Right lung (tissue), 10 donors: ENCODE measurements around the gene PSRC1. TPM values are rescaled to one million over a fixed set of nuclear protein-coding genes. Genes with fewer than 3 reads are reported as not detected.
"Not testable (repeated sequence)": the region's sequence is repeated elsewhere in the genome, so short reads cannot be mapped to it uniquely, and the experiment has no call there.

Experiments
- DNase-seq, 2 donors: peaks; one replicate each; pipeline ENCODE4 v3.0.0-alpha.2; 2013
- long read RNA-seq, 8 donors: transcript quantifications; one replicate each; lab custom pipeline, GENCODE V29; 2026
- polyA plus RNA-seq, 5 donors: library from polyadenylated mRNA; unstranded; fragments of 120-200 nt; gene quantifications; one replicate each; pipeline versions ENCODE4 v1.2.1 to v1.2.3, GENCODE V29; 2013; ENCODE audit warnings: inconsistent platforms in 1 of 5, low replicate concordance in 1 of 5; ENCODE audit not compliant: insufficient read length in 5 of 5, insufficient read depth in 1 of 5

Gene PSRC1
- polyA plus RNA-seq = 10 to 100 TPM; 32.5 to 48.9 (median 39.3) TPM
- long read RNA-seq, donor 1, transcript PSRC1-203 (8 exons, 1,717 nt) = major isoform, 5 of 41 reads
- long read RNA-seq, donor 1, partial matches to known transcripts = 30 of 41 reads
- long read RNA-seq, donor 1, other reads (novel, unspliced or antisense) = 0 of 41 reads
- long read RNA-seq, donor 2, partial matches to known transcripts = 5 of 8 reads
- long read RNA-seq, donor 2, other reads (novel, unspliced or antisense) = 0 of 8 reads
- long read RNA-seq, donor 3, partial matches to known transcripts = 14 of 20 reads
- long read RNA-seq, donor 3, other reads (novel, unspliced or antisense) = 0 of 20 reads
- long read RNA-seq, donor 4, partial matches to known transcripts = 5 of 8 reads
- long read RNA-seq, donor 4, other reads (novel, unspliced or antisense) = 0 of 8 reads
- long read RNA-seq, donor 5, partial matches to known transcripts = 7 of 15 reads
- long read RNA-seq, donor 5, other reads (novel, unspliced or antisense) = 0 of 15 reads
- long read RNA-seq, donor 6, transcript PSRC1-204 (8 exons, 1,742 nt) = major isoform, 5 of 7 reads
- long read RNA-seq, donor 6, partial matches to known transcripts = 0 of 7 reads
- long read RNA-seq, donor 6, other reads (novel, unspliced or antisense) = 0 of 7 reads
- long read RNA-seq, donor 7, transcript PSRC1-204 (8 exons, 1,742 nt) = major isoform, 5 of 7 reads
- long read RNA-seq, donor 7, partial matches to known transcripts = 0 of 7 reads
- long read RNA-seq, donor 7, other reads (novel, unspliced or antisense) = 0 of 7 reads
- long read RNA-seq, donor 8, partial matches to known transcripts = 0 of 8 reads
- long read RNA-seq, donor 8, other reads (novel, unspliced or antisense) = 0 of 8 reads

DNA sequence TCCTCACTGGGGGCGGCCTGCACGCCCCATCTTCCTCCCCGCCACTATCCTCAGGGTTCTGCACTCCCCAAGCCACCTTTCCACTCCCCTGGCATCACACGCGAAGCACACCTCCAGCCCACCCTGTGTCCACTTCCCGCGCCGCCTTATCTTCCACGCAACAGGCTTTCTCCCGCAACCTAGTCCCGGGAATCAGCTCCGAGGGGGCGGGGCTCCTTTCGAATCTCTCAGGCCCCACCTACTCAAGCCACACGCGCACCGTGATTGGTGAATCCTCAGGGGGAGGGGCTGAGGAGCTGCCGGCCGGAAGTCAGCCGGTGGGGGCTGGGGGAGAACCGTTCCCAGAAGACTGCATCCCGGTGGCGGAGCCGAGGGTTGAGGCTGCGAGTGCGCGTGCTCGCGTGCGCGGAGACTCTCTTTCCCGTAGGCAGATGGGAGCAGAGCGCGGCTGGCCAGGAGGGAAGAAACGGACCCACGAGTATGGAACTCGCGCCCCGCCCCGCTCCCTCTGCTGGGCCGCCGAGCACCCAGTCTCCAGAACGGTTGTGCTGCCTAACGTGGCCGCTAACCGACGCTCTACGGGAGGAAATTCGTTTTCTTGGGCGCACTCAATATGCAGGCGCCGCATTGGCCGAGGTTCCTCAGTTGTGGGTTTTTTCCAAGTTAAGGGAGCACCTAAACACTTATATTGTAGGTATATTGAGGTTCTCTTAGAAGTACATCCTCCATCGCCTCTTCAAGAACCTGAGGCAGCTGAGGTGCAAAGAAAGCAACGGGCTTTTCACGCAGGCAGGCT, at the start of gene PSRC1:
TSS of gene PSRC1 (minus strand) at position 194 of the 796 bp plus-strand sequence.
- peak; percentile 95 to 96 for DNase-seq

GRCh38 chr1:109331113-109331512, 48.2 kb upstream of the PSRC1 start:
- DNase-seq = no peak

DNA sequence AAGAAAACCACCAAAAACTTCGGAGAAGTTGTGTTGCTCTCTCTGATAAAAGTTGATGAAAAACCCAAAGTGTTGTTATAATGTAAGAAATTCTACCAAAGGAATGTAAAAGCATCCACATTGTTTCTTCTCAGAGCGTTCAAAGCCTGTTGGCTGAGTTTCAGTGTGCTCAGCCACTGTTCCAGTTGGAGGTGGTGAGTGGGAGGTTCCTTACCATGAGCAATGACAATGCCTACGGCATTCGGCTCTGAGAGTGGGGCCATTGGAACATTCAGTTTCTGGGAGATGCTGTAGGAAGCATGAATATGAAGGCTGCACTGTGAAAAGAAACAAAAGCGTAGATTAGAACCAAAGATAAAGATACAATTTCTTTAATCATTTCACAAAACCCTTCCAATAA, 44.3 kb upstream of the PSRC1 start:
- DNase-seq = no peak

DNA sequence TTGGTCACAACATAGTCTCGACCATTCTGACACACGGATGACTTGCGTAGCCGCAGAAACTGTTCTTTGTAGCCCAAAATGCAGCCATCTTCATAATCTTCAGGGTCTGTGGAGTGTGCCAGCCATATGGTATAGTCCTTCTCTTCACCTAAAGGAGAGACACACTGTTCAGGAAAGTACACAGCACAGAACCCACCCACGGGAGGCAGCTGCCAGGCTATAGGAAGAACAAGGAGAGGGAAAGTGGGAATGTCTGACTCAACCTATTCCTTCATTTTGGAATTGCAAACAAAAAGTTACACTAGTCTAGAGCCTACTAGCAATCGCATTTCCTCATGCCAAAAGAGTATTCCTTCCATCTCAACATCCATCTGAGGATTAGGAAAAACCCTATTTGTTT, 40.0 kb upstream of the PSRC1 start:
- no peak for DNase-seq

DNA sequence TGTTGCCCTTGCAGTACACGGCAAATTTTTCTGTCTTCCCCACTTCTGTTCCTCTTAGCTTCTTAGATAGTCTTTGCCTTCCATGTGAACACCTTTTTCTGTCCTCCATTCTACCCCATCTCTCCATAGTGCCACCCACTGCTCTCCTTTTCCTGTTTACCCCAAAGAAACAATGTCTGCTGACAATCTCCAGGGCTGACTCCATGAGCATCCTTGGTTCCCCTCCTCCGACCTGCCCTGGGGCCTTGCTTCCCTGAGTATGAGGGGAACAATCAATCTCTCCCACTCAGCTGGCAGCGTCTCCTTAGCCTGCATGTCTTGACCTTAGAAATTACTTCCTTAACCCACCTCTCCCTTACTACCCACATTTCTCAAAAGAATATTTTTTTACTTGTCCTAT, 36.2 kb upstream of the PSRC1 start:
- no peak for DNase-seq

GRCh38 chr1:109316506-109316905, 33.6 kb upstream of the PSRC1 start:
- DNase-seq = no peak

GRCh38 chr1:109315288-109315687, 32.3 kb upstream of the PSRC1 start:
- no peak for DNase-seq

DNA sequence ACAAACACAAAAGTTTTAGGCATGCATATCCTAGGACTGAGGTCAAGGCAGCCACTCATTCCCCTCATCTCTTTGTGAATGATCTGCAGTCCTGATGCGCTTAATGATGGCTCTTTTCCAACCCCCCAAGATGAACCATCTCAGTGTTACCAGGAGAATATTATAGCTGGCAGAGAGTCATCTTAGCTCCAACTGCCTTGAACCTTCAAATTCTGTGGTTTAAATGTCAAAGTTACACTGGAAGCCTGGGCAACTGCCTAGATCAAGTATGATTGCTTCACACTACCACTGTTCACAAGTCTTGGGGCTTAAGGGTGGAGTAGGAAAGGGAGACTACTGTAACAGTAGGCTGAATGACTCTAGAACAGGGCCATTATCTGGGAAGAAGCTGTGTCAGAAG, 31.9 kb upstream of the PSRC1 start:
- no peak for DNase-seq

GRCh38 chr1:109312978-109313775, 30.2 kb upstream of the PSRC1 start:
- no peak for DNase-seq

- no peak for DNase-seq
Observed at GRCh38 chr1:109312246-109312645, 29.3 kb upstream of the PSRC1 start.

GRCh38 chr1:109309347-109309746, 26.4 kb upstream of the PSRC1 start:
- DNase-seq = no peak

DNA sequence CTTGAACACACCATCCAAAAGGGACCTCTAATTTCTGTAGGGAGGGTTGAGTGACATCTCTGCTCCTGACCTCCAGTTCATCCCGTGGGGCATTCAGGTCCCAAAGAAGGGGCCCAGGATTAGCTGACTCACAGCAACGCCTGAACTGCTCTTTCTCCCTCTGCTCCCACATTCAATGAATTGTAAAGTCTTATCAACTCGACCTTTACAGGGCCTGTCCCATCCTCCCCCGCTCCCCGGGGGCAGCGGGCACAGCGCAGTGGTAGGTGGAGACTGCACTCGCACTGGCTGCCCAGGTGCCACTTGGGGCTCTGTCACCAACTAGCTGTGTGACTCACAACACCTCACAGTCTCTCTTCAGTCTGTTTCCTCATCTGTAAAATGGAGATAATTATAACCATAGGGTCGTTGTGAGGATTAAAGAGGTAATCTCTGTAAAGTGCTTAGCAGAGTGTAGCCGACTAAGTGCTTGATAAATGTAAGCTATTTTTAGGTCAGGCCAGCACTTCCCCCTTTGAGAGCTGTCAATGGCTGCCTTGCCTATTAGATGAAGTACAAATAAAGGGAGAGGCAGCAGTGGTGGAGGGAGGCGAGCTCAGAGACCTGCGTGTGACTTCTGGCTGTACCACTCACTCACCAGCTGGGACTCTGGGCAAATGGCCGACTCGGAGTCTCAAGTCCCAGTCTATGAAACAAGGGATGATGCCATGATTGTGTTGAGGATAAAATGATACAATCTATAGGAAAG, 24.5 kb upstream of the PSRC1 start:
- DNase-seq = no peak

GRCh38 chr1:109306832-109307273, 23.9 kb upstream of the PSRC1 start, which contains the start of gene MYBPHL:
Gene MYBPHL (minus strand): TSS chr1:109307011. CDS start chr1:109306991, 20 bp downstream.
- no peak for DNase-seq

DNA sequence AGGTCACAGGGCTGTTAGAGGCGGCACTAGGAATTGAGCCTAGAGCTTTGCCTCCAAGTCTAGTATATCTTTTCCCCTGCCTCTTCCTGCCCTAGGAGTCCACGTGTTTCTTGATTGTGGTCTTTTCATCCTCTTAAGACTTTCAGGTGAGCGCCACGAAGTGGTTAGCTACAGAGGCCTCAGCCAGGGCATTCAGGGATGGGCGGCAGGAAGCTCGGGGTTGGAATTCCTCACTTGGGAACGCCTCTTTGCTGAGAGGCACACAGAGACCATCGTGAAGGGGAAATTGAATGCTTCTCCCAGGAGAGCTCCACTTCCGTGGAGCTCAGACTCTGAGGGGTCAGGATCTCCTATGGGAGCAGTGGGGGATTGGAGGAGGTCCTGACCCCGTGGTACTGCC, 23.0 kb upstream of the PSRC1 start:
- not testable (repeated sequence) for DNase-seq

DNA sequence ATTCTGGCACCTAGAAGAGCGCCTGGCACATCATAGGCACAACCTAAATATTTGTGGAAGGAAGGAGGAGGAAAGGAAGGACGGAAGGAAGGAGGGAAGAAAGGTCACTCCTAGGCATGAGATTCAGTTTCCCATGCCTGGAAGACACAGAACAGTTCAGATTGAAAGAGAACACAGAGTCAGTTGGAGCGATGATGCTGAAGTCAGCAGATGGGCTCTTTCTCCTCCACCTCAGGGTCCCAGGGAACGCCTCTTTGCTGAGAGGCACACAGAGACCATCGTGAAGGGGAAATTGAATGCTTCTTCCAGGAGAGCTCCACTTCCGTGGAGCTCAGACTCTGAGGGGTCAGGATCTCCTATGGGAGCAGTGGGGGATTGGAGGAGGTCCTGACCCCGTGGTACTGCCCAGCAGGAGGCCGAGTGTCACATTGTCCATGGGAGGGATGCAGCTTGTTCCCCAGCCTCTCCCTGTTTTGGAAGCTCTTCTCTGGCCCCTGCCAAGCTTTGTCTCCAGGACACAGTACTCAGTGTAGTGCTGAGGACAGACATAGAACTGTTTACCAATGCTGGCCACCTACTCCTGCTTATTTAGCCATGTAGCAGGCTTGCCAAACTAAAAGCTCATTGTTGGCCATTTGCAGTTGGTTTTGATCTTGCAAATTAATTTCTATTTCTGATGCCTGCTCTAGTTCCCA, 21.4 kb upstream of the PSRC1 start:
- DNase-seq = no peak

DNA sequence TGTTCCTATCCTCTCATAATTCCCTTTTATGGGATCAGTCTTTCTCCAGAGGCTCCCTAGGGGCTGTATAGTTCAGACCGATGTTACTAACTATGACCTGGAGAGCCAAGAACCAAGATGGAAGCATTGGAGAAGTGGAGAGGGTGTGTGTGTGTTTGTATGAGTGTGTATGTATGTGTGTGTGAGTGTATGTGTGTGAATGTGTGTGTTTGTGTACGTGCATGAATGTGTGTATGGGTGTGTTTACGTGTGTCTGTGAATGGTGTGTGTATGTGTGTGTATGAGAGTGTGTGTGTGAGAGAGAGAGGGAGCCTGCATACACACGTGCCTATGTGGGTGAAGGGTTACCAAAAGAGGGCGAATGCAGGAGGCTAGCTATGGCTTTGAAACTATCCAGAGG, 18.9 kb upstream of the PSRC1 start:
- no peak for DNase-seq

DNA sequence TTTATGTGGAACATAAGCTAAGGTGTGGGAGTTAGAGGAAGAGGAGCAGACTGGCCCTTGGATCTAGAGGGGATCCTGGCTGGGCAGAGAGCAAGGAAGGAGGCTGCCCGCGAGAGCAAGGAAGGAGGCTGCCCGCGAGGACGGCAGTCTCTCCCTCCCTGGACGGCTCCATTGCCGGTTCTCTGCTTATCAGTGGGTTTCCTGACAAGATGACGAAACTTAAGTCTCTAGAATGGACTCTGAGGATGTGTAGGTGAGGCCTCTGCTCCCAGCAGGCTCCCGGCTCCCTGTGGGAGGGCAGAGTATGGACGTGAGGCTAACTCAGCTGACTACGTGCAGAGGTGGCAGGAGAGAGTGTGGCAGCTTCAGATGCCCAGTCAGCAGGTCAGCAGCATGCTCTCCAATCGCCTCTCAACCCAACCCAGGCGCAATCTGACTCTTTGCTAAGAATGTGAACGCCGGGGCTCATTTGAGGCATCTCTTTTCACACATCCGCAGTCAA, 17.8 kb upstream of the PSRC1 start:
- DNase-seq = no peak

- DNase-seq = peak in 1 of 2 donors; percentile 64
Observed at GRCh38 chr1:109299558-109300343, 16.8 kb upstream of the PSRC1 start.
